HFFc6 (cell line): ENCODE measurements around the gene GRAMD1B. TPM values are rescaled to one million over a fixed set of nuclear protein-coding genes. Genes with fewer than 3 reads are reported as not detected.

ENCODE experiments used
- DNase-seq: peaks from one replicate; pipeline ENCODE4 v3.0.0-alpha.2; 2018
- H3K27ac Mint-ChIP-seq: 2 replicates; pipeline ENCODE4 v1.8.0; 2020; ENCODE audit warnings: mild to moderate bottlenecking, mixed read lengths
- H3K27me3 Mint-ChIP-seq: 2 replicates; pipeline ENCODE4 v1.8.0; 2021; ENCODE audit warnings: mild to moderate bottlenecking, moderate library complexity, mixed read lengths; ENCODE audit not compliant: insufficient read depth
- H3K36me3 Mint-ChIP-seq: 2 replicates; pipeline ENCODE4 v1.8.0; 2021; ENCODE audit warnings: low read depth, mixed read lengths
- H3K4me1 Mint-ChIP-seq: 2 replicates; pipeline ENCODE4 v1.8.0; 2020; ENCODE audit warnings: low read depth, mixed read lengths
- H3K4me3 Mint-ChIP-seq: 2 replicates; pipeline ENCODE4 v1.8.0; 2020; ENCODE audit warnings: mild to moderate bottlenecking, moderate library complexity, mixed read lengths
- H3K9me3 Mint-ChIP-seq: 2 replicates; pipeline ENCODE4 v1.8.0; 2020; ENCODE audit warnings: mild to moderate bottlenecking, mixed read lengths
- total RNA-seq, 6 experiments: library from RNA; stranded (reverse); fragmentation: NEBNext Ultra II Directional; extraction: Animal tissue kit (Norgen Biotek cat#: 25700); gene quantifications; 2 replicates in 1 of 6; 3 replicates in 5 of 6; pipeline ENCODE4 v1.2.3, GENCODE V29; 2021
- TF ChIP-seq, protein P1 (sequence below): fragments of 200-600 bp; sonication (generic); IDR thresholded peaks from 2 replicates; pipeline ENCODE4 v1.5.0; 2021; ENCODE audit warnings: antibody characterized with exemption, mild to moderate bottlenecking

Gene GRAMD1B
- total RNA-seq, 6 experiments from 2014 or later = 46.1 to 54.5 (median 51.3) TPM

DNA sequence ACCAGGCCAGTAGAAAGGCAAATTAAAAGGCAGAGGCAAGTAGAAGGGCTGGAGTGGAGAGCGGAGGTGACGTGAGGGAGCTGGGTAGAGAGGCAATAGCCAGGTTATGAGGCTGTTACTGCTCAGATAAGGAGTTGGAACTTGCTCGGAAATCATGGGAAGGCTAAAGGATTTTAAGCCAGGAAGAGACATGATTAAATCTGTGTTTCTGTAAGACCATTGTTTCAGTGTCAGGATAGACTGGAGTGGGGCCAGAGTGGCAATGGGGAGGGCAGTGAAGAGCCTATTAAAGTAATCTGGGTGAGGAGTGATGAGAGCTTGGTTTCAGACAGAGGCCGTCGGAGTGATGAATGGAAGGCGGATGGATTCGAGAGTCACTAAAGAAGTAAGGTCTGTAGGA is 39.0 kb downstream of the GRAMD1B start:
- Mint-ChIP-seq H3K9me3 (no peaks in the 10 kb centered on the region), H3K36me3 (peaks cover 40% of the 10 kb centered on the region), H3K4me3 (no peak overlapping the region), H3K27ac (peak overlapping the region; percentile 52), H3K27me3 (no peaks in the 10 kb centered on the region), H3K4me1 (peaks cover 92% of the 10 kb centered on the region)
- DNase-seq = no peak
- TF ChIP-seq, protein P1, sequence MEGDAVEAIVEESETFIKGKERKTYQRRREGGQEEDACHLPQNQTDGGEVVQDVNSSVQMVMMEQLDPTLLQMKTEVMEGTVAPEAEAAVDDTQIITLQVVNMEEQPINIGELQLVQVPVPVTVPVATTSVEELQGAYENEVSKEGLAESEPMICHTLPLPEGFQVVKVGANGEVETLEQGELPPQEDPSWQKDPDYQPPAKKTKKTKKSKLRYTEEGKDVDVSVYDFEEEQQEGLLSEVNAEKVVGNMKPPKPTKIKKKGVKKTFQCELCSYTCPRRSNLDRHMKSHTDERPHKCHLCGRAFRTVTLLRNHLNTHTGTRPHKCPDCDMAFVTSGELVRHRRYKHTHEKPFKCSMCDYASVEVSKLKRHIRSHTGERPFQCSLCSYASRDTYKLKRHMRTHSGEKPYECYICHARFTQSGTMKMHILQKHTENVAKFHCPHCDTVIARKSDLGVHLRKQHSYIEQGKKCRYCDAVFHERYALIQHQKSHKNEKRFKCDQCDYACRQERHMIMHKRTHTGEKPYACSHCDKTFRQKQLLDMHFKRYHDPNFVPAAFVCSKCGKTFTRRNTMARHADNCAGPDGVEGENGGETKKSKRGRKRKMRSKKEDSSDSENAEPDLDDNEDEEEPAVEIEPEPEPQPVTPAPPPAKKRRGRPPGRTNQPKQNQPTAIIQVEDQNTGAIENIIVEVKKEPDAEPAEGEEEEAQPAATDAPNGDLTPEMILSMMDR = no peak

DNA sequence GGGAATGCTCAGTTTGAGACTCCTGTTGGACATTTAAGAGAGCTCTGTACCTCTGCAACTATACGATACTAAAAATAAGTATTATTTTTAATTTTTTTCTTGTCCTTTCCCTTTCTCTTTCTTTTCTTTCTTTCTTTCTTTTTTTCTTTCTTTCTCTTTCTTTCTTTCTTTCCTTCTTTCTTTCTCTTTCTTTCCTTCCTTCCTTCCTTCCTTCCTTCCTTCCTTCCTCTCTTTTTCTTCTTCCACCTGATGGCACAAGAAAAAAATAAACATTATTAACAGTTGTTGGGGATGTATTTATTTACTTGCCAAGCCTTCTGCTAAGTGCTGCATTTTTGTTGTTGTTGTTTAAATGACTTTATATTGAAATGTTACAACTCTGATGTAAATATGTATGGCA is 39.5 kb downstream of the GRAMD1B start:
- Mint-ChIP-seq H3K9me3 (no peaks in the 10 kb centered on the region), H3K36me3 (peaks cover 38% of the 10 kb centered on the region), H3K4me1 (peaks cover 95% of the 10 kb centered on the region), H3K27ac (peak overlapping the region; percentile 36), H3K4me3 (no peak overlapping the region), H3K27me3 (no peaks in the 10 kb centered on the region)
- DNase-seq = no peak
- TF ChIP-seq, protein P1 = no peak

DNA sequence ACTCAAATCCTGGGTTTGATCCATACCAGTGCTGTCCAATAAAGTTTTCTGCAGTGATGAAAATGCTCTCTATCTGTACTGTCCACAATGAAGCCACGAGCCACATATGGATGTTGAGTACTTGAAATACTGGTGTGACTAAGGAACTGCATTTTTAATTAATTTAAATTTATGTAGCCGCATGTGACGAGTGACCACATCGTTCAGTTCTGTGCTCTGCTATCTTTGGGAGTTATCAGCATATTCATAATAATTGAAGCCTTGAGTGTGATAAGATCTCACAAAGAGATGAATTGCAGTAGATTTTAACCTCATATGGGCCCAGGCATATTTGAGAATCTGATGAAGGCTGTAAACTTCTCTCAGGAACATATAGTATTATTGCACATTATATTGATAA is 40.8 kb downstream of the GRAMD1B start:
- Mint-ChIP-seq H3K36me3 (peaks cover 35% of the 10 kb centered on the region), H3K27me3 (no peaks in the 10 kb centered on the region), H3K4me1 (peaks cover 96% of the 10 kb centered on the region), H3K9me3 (no peaks in the 10 kb centered on the region), H3K4me3 (no peak overlapping the region), H3K27ac (peak overlapping the region; percentile 97)
- TF ChIP-seq, protein P1 = no peak
- no peak for DNase-seq

DNA sequence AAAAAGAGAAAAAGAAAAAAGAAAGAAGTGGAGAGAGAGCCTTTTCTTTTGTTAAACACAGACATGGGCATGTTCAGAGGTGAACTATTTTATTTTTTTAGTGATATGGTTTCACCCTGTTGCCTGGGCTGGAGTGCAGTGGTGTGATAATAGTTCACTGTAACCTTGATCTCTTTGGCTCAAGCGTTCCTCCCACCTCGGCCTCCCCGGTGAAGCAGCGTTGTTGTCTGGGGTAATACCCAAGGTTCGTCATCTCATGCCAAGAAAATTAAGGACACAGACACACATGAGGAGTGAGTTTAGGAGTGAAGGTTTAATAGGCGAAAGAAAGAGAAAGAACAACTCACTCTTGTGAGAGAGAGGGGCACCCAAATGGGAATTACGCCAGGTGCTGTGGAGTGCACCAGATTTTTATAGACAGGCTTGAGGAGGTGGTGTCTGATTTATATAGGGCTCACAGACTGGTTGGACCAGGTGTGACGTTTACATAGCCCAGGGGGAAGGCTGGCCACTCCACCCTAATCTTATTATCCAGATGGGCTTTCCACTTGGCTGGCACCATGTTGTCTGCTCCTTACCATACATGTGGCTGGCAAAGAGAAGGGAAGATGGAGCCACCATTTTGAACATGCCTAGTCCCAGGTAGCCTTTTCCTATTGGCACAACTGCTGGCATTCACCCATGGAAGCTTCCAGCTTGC is 42.3 kb downstream of the GRAMD1B start:
- Mint-ChIP-seq H3K27ac (peak overlapping the region; percentile 97), H3K27me3 (no peaks in the 10 kb centered on the region), H3K4me3 (peak overlapping the region; percentile 20; the same call in 1 of the 2 replicates), H3K36me3 (peaks cover 35% of the 10 kb centered on the region), H3K9me3 (no peaks in the 10 kb centered on the region), H3K4me1 (peaks cover 95% of the 10 kb centered on the region)
- DNase-seq = no peak
- TF ChIP-seq, protein P1 = no peak

DNA sequence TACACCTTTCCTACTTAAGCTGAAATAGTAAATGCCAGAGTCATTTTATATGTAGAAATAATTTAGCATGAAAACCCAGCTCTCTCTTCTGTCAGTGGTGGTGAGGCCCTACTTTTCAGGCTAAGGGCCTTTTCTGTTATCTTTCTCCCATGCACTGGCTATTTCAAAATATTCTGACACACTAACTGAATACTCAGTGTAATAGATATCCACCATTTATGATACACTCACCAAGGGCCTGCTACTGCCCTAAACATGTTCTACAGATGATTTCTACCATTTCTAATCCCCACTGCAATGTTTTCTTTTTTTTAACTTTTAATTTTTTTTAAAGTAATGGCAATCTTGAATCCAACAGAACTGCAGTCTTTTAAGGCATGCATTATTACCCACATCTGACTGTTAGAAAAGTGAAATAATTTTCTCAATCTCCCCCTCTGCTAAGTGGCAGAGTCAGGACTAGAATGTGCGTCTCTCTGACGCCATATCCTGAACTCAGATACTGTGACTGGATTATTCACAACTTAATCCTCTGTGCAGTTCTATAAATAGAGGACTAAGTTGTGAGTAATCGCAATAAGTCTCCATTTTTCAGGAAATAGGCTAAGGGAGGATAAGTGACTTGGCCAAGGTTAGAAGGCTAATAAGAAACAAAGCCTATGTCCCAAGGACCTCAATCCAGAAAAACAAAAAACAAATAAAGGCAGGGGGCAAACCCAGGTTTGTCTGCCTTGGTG is 44.0 kb downstream of the GRAMD1B start:
- DNase-seq = peak; percentile 91
- Mint-ChIP-seq H3K4me3 (peak overlapping the region; percentile 60), H3K27me3 (0 out of 2 replicates have a peak, but pooled peaks cover 4% of the 10 kb centered on the region), H3K4me1 (peaks cover 93% of the 10 kb centered on the region), H3K36me3 (peaks cover 33% of the 10 kb centered on the region), H3K9me3 (no peaks in the 10 kb centered on the region), H3K27ac (peak overlapping the region; percentile 97)
- TF ChIP-seq, protein P1 = no peak
